ENCODE results near the gene TJP2.

Gene TJP2

GRCh38 chr9:69192214-69192613 lies 18.1 kb downstream of the TJP2 start:
- TF ChIP-seq, protein P1, sequence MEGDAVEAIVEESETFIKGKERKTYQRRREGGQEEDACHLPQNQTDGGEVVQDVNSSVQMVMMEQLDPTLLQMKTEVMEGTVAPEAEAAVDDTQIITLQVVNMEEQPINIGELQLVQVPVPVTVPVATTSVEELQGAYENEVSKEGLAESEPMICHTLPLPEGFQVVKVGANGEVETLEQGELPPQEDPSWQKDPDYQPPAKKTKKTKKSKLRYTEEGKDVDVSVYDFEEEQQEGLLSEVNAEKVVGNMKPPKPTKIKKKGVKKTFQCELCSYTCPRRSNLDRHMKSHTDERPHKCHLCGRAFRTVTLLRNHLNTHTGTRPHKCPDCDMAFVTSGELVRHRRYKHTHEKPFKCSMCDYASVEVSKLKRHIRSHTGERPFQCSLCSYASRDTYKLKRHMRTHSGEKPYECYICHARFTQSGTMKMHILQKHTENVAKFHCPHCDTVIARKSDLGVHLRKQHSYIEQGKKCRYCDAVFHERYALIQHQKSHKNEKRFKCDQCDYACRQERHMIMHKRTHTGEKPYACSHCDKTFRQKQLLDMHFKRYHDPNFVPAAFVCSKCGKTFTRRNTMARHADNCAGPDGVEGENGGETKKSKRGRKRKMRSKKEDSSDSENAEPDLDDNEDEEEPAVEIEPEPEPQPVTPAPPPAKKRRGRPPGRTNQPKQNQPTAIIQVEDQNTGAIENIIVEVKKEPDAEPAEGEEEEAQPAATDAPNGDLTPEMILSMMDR (IDR thresholded peaks at IDR 0.05; ENCODE audit: borderline replicate concordance, control extremely low read depth, extremely low read depth, insufficient read depth, missing control alignments): no peak
- no peak for DNase-seq (ENCODE audit: low spot score)
- in situ Hi-C loops (cut with MboI; ENCODE audit: low sequenced_read_pairs, unreplicated experiment): loop anchor here (10.0 to 25.0 kb wide), 2 partner anchors 137 to 480 kb away; partner anchors contain the start of gene PIP5K1B

GRCh38 chr9:69193685-69194032 lies 19.6 kb downstream of the TJP2 start:
- no peak for DNase-seq (ENCODE audit: low spot score)
- TF ChIP-seq, protein P1 (IDR thresholded peaks at IDR 0.05; ENCODE audit: borderline replicate concordance, control extremely low read depth, extremely low read depth, insufficient read depth, missing control alignments): peak; percentile 28
- in situ Hi-C loops (cut with MboI; ENCODE audit: low sequenced_read_pairs, unreplicated experiment): loop anchor here (10.0 to 25.0 kb wide), 2 partner anchors 139 to 481 kb away; partner anchors contain the start of gene PIP5K1B

DNA sequence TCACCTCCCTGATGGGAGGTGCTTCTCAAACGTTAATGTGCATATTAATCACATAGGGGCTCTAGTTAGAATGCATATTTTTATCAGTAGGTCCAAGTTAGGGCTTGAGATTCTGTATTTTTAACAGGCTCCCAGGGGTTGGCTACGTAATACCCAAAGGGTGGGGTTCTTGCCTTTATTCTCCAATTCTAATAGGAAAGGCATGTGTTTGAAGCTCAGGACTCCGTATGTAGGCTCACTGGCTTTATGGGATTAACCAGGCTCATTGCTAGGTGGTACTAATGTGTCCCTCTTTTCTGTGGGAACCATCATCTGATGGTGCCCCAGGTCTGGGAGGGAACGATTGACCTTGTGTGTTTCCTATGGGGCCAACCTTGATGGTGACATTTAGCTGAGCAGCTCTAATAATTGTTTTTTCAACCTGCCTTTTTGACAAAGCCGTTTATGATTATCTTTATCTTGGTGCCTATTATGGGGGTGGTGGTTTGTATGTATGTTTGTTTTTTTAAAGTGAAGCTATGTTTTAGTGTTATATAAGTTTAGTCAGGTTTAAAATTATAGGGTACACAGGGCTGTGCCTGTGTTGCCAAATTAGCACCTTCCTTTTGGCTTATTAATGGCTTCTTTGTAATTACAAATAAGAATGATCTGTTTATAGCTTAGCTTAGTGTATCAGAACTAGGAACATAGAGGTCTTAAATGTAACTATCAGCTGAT lies 20.8 kb downstream of the TJP2 start:
- TF ChIP-seq, protein P1 (IDR thresholded peaks at IDR 0.05; ENCODE audit: borderline replicate concordance, control extremely low read depth, extremely low read depth, insufficient read depth, missing control alignments): no peak
- DNase-seq (ENCODE audit: low spot score): no peak
- in situ Hi-C loops (cut with MboI; ENCODE audit: low sequenced_read_pairs, unreplicated experiment): loop anchor here (10.0 to 25.0 kb wide), 2 partner anchors 140 to 483 kb away; partner anchors contain the start of gene PIP5K1B

- no peak for DNase-seq (ENCODE audit: low spot score)
- TF ChIP-seq, protein P1 (IDR thresholded peaks at IDR 0.05; ENCODE audit: borderline replicate concordance, control extremely low read depth, extremely low read depth, insufficient read depth, missing control alignments): no peak
- in situ Hi-C loops (cut with MboI; ENCODE audit: low sequenced_read_pairs, unreplicated experiment): loop anchor here (10.0 to 25.0 kb wide), 2 partner anchors 141 to 483 kb away; partner anchors contain the start of gene PIP5K1B
Measured at GRCh38 chr9:69195668-69196067, 21.6 kb downstream of the TJP2 start.

DNA sequence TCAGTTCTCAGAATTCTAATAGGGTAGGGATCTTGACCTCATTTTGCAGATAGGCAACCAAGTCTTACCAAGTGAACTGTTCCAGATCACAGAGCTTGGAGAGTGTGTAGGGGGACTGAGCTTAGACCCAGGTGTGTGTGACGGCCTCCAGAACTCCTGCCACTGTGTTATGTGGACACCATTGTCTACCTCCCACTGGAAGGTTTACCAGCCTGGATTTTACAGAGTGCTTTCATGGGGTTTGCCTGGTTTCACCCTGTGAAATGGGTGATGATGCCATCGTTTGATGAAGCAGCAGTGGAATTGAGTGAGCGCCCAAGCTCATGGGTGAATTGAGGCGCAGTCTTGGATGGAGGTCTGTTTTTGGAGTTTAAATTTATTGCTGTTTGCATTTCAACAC lies 23.6 kb downstream of the TJP2 start:
- TF ChIP-seq, protein P1 (IDR thresholded peaks at IDR 0.05; ENCODE audit: borderline replicate concordance, control extremely low read depth, extremely low read depth, insufficient read depth, missing control alignments): no peak
- in situ Hi-C loops (cut with MboI; ENCODE audit: low sequenced_read_pairs, unreplicated experiment): loop anchor here (10.0 to 25.0 kb wide), 2 partner anchors 143 to 485 kb away; partner anchors contain the start of gene PIP5K1B
- no peak for DNase-seq (ENCODE audit: low spot score)

GRCh38 chr9:69198521-69199220 lies 24.6 kb downstream of the TJP2 start:
- no peak for DNase-seq (ENCODE audit: low spot score)
- TF ChIP-seq, protein P1 (IDR thresholded peaks at IDR 0.05; ENCODE audit: borderline replicate concordance, control extremely low read depth, extremely low read depth, insufficient read depth, missing control alignments): no peak
- in situ Hi-C loops (cut with MboI; ENCODE audit: low sequenced_read_pairs, unreplicated experiment): loop anchor here (10.0 to 25.0 kb wide), 2 partner anchors 144 to 486 kb away; partner anchors contain the start of gene PIP5K1B

Measured in GM13976 (cell line).